Uterus (tissue), 2 donors: ENCODE data around the gene PEG3.

Experiments used
- CTCF ChIP-seq, 4 experiments: fragments of 200-600 bp in 2 of 4; fragments of 450-650 bp in 2 of 4; sonication (generic) in 2 of 4; IDR thresholded peaks; one replicate each; pipeline ENCODE4 v1.5.1; 2016 to 2019; ENCODE audit warnings: antibody characterized with exemption in 4 of 4, mild to moderate bottlenecking in 2 of 4, moderate library complexity in 1 of 4
- POLR2A ChIP-seq, 2 donors: fragments of 450-650 bp; IDR thresholded peaks; one replicate each; pipeline ENCODE4 v1.6.1; 2016; ENCODE audit warnings: antibody characterized with exemption in 2 of 2, mild to moderate bottlenecking in 1 of 2, moderate library complexity in 1 of 2

- TF ChIP-seq CTCF (IDR thresholded peaks at IDR 0.05) (no peak), POLR2A (IDR thresholded peaks at IDR 0.05) (no peak)
Observed at GRCh38 chr19:56813531-56813930, 27.0 kb downstream of the PEG3 start.
